Effector memory CD4-positive, alpha-beta T cell (primary cell): ENCODE results near the gene FAM151B.
A peak's percentile ranks its signal among the peaks of the same experiment; 100 is the strongest.

Experiments
- DNase-seq, 3 donors: peaks; one replicate each; pipeline ENCODE4 v3.0.0-alpha.2; 2020
- H3K27ac ChIP-seq: 2 replicates; pipeline ENCODE4 v1.7.0; 2013; ENCODE audit warnings: mild to moderate bottlenecking, low read length, moderate library complexity; ENCODE audit not compliant: insufficient read depth, poor library complexity, severe bottlenecking
- H3K27me3 ChIP-seq: replicated peaks from 2 replicates; pipeline ENCODE4 v1.7.0; 2013; ENCODE audit warnings: mild to moderate bottlenecking, low read length; ENCODE audit not compliant: insufficient read depth, control insufficient read depth, poor library complexity, severe bottlenecking
- H3K36me3 ChIP-seq: 2 replicates; pipeline ENCODE4 v1.7.0; 2013; ENCODE audit warnings: mild to moderate bottlenecking, low read length, moderate library complexity; ENCODE audit not compliant: control insufficient read depth, insufficient read depth
- H3K4me1 ChIP-seq: 2 replicates; pipeline ENCODE4 v1.7.0; 2013; ENCODE audit warnings: low read length, mild to moderate bottlenecking; ENCODE audit not compliant: control insufficient read depth, insufficient read depth, poor library complexity, severe bottlenecking
- H3K4me3 ChIP-seq: 2 replicates; pipeline ENCODE4 v1.7.0; 2013; ENCODE audit warnings: low read length, low read depth, mild to moderate bottlenecking; ENCODE audit not compliant: insufficient read depth, poor library complexity, severe bottlenecking
- H3K9me3 ChIP-seq: 2 replicates; pipeline ENCODE4 v1.7.0; 2013; ENCODE audit warnings: mild to moderate bottlenecking, low read length, moderate library complexity; ENCODE audit not compliant: control insufficient read depth

Gene FAM151B

GRCh38 chr5:80555099-80555498 lies 67.2 kb downstream of the FAM151B start:
- H3K9me3 ChIP-seq = no peaks in the 10 kb centered on the region
- no peaks in the 10 kb centered on the region for H3K4me1 ChIP-seq
- peaks cover 4% of the 10 kb centered on the region for H3K27me3 ChIP-seq
- no peak for DNase-seq
- H3K27ac ChIP-seq = no peak overlapping the region
- no peaks in the 10 kb centered on the region for H3K36me3 ChIP-seq
- no peak overlapping the region for H3K4me3 ChIP-seq

GRCh38 chr5:80559244-80559643 lies 71.3 kb downstream of the FAM151B start:
- no peak overlapping the region for H3K4me3 ChIP-seq
- no peak for DNase-seq
- H3K9me3 ChIP-seq = no peaks in the 10 kb centered on the region
- H3K36me3 ChIP-seq = no peaks in the 10 kb centered on the region
- no peaks in the 10 kb centered on the region for H3K4me1 ChIP-seq
- H3K27ac ChIP-seq = no peak overlapping the region
- H3K27me3 ChIP-seq = peaks cover 4% of the 10 kb centered on the region

GRCh38 chr5:80565330-80565729 lies 77.4 kb downstream of the FAM151B start:
- Histone ChIP-seq H3K4me3 (no peak overlapping the region), H3K4me1 (peaks cover 10% of the 10 kb centered on the region), H3K9me3 (no peaks in the 10 kb centered on the region), H3K36me3 (no peaks in the 10 kb centered on the region), H3K27me3 (peaks cover 10% of the 10 kb centered on the region), H3K27ac (no peak overlapping the region)
- no peak for DNase-seq

GRCh38 chr5:80566711-80567259 lies 78.9 kb downstream of the FAM151B start:
- Histone ChIP-seq H3K36me3 (no peaks in the 10 kb centered on the region), H3K4me3 (no peak overlapping the region), H3K27ac (no peak overlapping the region), H3K27me3 (peaks cover 15% of the 10 kb centered on the region), H3K4me1 (peaks cover 10% of the 10 kb centered on the region), H3K9me3 (no peaks in the 10 kb centered on the region)
- DNase-seq = no peak

- H3K36me3 ChIP-seq = no peaks in the 10 kb centered on the region
- H3K4me1 ChIP-seq = peaks cover 10% of the 10 kb centered on the region
- H3K4me3 ChIP-seq = no peak overlapping the region
- H3K27ac ChIP-seq = no peak overlapping the region
- no peaks in the 10 kb centered on the region for H3K9me3 ChIP-seq
- peaks cover 15% of the 10 kb centered on the region for H3K27me3 ChIP-seq
- DNase-seq = no peak
These were observed 80.4 kb downstream of the FAM151B start for GRCh38 chr5:80568251-80568650.

- DNase-seq = no peak
- H3K27ac ChIP-seq = no peak overlapping the region
- H3K9me3 ChIP-seq = no peaks in the 10 kb centered on the region
- peaks cover 15% of the 10 kb centered on the region for H3K27me3 ChIP-seq
- H3K4me1 ChIP-seq = peaks cover 10% of the 10 kb centered on the region
- H3K4me3 ChIP-seq = peak overlapping the region; percentile 37
- H3K36me3 ChIP-seq = no peaks in the 10 kb centered on the region
These were observed 81.4 kb downstream of the FAM151B start for GRCh38 chr5:80569086-80569960.

GRCh38 chr5:80569961-80570786 lies 82.3 kb downstream of the FAM151B start, which contains the start of gene ANKRD34B:
Gene ANKRD34B, minus strand, starts transcription at chr5:80570280. Its CDS starts 10,261 bp downstream, at chr5:80560019.
- Histone ChIP-seq H3K36me3 (no peaks in the 10 kb centered on the region), H3K27me3 (peaks cover 12% of the 10 kb centered on the region), H3K4me1 (peaks cover 10% of the 10 kb centered on the region), H3K27ac (no peak within 1 kb of the TSS), H3K9me3 (no peaks in the 10 kb centered on the region), H3K4me3 (peak within 1 kb of the TSS; percentile 37)
- no peak for DNase-seq

GRCh38 chr5:80573062-80573461 lies 85.2 kb downstream of the FAM151B start:
- Histone ChIP-seq H3K4me3 (no peak overlapping the region), H3K9me3 (no peaks in the 10 kb centered on the region), H3K4me1 (peaks cover 10% of the 10 kb centered on the region), H3K27ac (no peak overlapping the region), H3K36me3 (no peaks in the 10 kb centered on the region), H3K27me3 (peaks cover 6% of the 10 kb centered on the region)
- DNase-seq = no peak

- no peak overlapping the region for H3K4me3 ChIP-seq
- no peak for DNase-seq
- no peaks in the 10 kb centered on the region for H3K36me3 ChIP-seq
- no peaks in the 10 kb centered on the region for H3K27me3 ChIP-seq
- H3K9me3 ChIP-seq = no peaks in the 10 kb centered on the region
- no peak overlapping the region for H3K27ac ChIP-seq
- no peaks in the 10 kb centered on the region for H3K4me1 ChIP-seq
These were observed 88.5 kb downstream of the FAM151B start for GRCh38 chr5:80576383-80576782.
